ENCODE results near the gene GPR137.
"Not testable (repeated sequence)": the region's sequence is repeated elsewhere in the genome, so short reads cannot be mapped to it uniquely, and the experiment has no call there.

The GPR137 gene

GRCh38 chr11:64244966-64245365 lies 40.7 kb upstream of the GPR137 start:
- H3K4me1 ChIP-seq (ENCODE audit: control insufficient read depth, insufficient read depth, low read length) = peaks cover 37% of the 10 kb centered on the region
- H3K9me3 ChIP-seq (ENCODE audit: control insufficient read depth, low read length) = no peaks in the 10 kb centered on the region
- no peak overlapping the region for H3K4me3 ChIP-seq (ENCODE audit: low read length)
- peak overlapping the region; percentile 73 for H3K9ac ChIP-seq (ENCODE audit: low read length)
- H3K27me3 ChIP-seq (ENCODE audit: control insufficient read depth, insufficient read depth, low read length) = no peaks in the 10 kb centered on the region
- H3K36me3 ChIP-seq (ENCODE audit: control insufficient read depth, insufficient read depth, low read length) = no peaks in the 10 kb centered on the region

GRCh38 chr11:64245401-64245796 lies 40.2 kb upstream of the GPR137 start:
- no peaks in the 10 kb centered on the region for H3K9me3 ChIP-seq (ENCODE audit: control insufficient read depth, low read length)

GRCh38 chr11:64245797-64246620 lies 39.6 kb upstream of the GPR137 start:
- peaks cover 37% of the 10 kb centered on the region for H3K4me1 ChIP-seq (ENCODE audit: control insufficient read depth, insufficient read depth, low read length)
- H3K27me3 ChIP-seq (ENCODE audit: control insufficient read depth, insufficient read depth, low read length) = peaks cover 5% of the 10 kb centered on the region
- H3K9ac ChIP-seq (ENCODE audit: low read length) = peak overlapping the region; percentile 73
- no peaks in the 10 kb centered on the region for H3K9me3 ChIP-seq (ENCODE audit: control insufficient read depth, low read length)
- no peaks in the 10 kb centered on the region for H3K36me3 ChIP-seq (ENCODE audit: control insufficient read depth, insufficient read depth, low read length)
- peak overlapping the region; percentile 82 for H3K4me3 ChIP-seq (ENCODE audit: low read length)

More at GRCh38 chr11:64245401-64245796, 40.2 kb upstream of the GPR137 start:
- Histone ChIP-seq H3K9ac (ENCODE audit: low read length) (peak overlapping the region; percentile 73), H3K27me3 (ENCODE audit: control insufficient read depth, insufficient read depth, low read length) (peaks cover under 1% of the 10 kb centered on the region), H3K4me1 (ENCODE audit: control insufficient read depth, insufficient read depth, low read length) (peaks cover 34% of the 10 kb centered on the region), H3K36me3 (ENCODE audit: control insufficient read depth, insufficient read depth, low read length) (no peaks in the 10 kb centered on the region), H3K4me3 (ENCODE audit: low read length) (peak overlapping the region; percentile 82)

- not testable (repeated sequence) for H3K4me3 ChIP-seq (ENCODE audit: low read length); H3K9ac ChIP-seq (ENCODE audit: low read length); H3K36me3 ChIP-seq (ENCODE audit: control insufficient read depth, insufficient read depth, low read length); H3K9me3 ChIP-seq (ENCODE audit: control insufficient read depth, low read length); H3K27me3 ChIP-seq (ENCODE audit: control insufficient read depth, insufficient read depth, low read length)
- H3K4me1 ChIP-seq (ENCODE audit: control insufficient read depth, insufficient read depth, low read length) = peaks cover 38% of the 10 kb centered on the region
Observed at GRCh38 chr11:64246621-64246870, 39.1 kb upstream of the GPR137 start.

GRCh38 chr11:64246871-64247728 lies 38.5 kb upstream of the GPR137 start, which contains the start of gene PPP1R14B:
Gene PPP1R14B, minus strand, starts transcription at chr11:64246943. Its CDS starts 270 bp downstream, at chr11:64246673.
- Histone ChIP-seq H3K9me3 (ENCODE audit: control insufficient read depth, low read length) (no peaks in the 10 kb centered on the region), H3K27me3 (ENCODE audit: control insufficient read depth, insufficient read depth, low read length) (peaks cover 5% of the 10 kb centered on the region), H3K9ac (ENCODE audit: low read length) (peak within 1 kb of the TSS; percentile 73), H3K4me1 (ENCODE audit: control insufficient read depth, insufficient read depth, low read length) (peaks cover 39% of the 10 kb centered on the region), H3K4me3 (ENCODE audit: low read length) (peak within 1 kb of the TSS; percentile 91), H3K36me3 (ENCODE audit: control insufficient read depth, insufficient read depth, low read length) (no peaks in the 10 kb centered on the region)

- Histone ChIP-seq H3K9ac (ENCODE audit: low read length) (no peak overlapping the region), H3K9me3 (ENCODE audit: control insufficient read depth, low read length) (no peaks in the 10 kb centered on the region), H3K27me3 (ENCODE audit: control insufficient read depth, insufficient read depth, low read length) (peaks cover 5% of the 10 kb centered on the region), H3K4me3 (ENCODE audit: low read length) (peak overlapping the region; percentile 91), H3K36me3 (ENCODE audit: control insufficient read depth, insufficient read depth, low read length) (no peaks in the 10 kb centered on the region), H3K4me1 (ENCODE audit: control insufficient read depth, insufficient read depth, low read length) (peaks cover 39% of the 10 kb centered on the region)
Observed at GRCh38 chr11:64247729-64248531, 37.7 kb upstream of the GPR137 start.

- H3K36me3 ChIP-seq (ENCODE audit: control insufficient read depth, insufficient read depth, low read length) = no peaks in the 10 kb centered on the region
- no peak overlapping the region for H3K9ac ChIP-seq (ENCODE audit: low read length)
- H3K4me3 ChIP-seq (ENCODE audit: low read length) = no peak overlapping the region
- H3K4me1 ChIP-seq (ENCODE audit: control insufficient read depth, insufficient read depth, low read length) = peaks cover 44% of the 10 kb centered on the region
- H3K9me3 ChIP-seq (ENCODE audit: control insufficient read depth, low read length) = no peaks in the 10 kb centered on the region
- H3K27me3 ChIP-seq (ENCODE audit: control insufficient read depth, insufficient read depth, low read length) = peaks cover 5% of the 10 kb centered on the region
Observed at GRCh38 chr11:64248578-64248977, 37.1 kb upstream of the GPR137 start.

GRCh38 chr11:64249038-64249437 lies 36.6 kb upstream of the GPR137 start:
- no peak overlapping the region for H3K4me3 ChIP-seq (ENCODE audit: low read length)
- peaks cover 5% of the 10 kb centered on the region for H3K27me3 ChIP-seq (ENCODE audit: control insufficient read depth, insufficient read depth, low read length)
- no peaks in the 10 kb centered on the region for H3K9me3 ChIP-seq (ENCODE audit: control insufficient read depth, low read length)
- H3K9ac ChIP-seq (ENCODE audit: low read length) = no peak overlapping the region
- no peaks in the 10 kb centered on the region for H3K36me3 ChIP-seq (ENCODE audit: control insufficient read depth, insufficient read depth, low read length)
- H3K4me1 ChIP-seq (ENCODE audit: control insufficient read depth, insufficient read depth, low read length) = peaks cover 47% of the 10 kb centered on the region

GRCh38 chr11:64249563-64250414 lies 35.9 kb upstream of the GPR137 start:
- Histone ChIP-seq H3K4me1 (ENCODE audit: control insufficient read depth, insufficient read depth, low read length) (peaks cover 47% of the 10 kb centered on the region), H3K4me3 (ENCODE audit: low read length) (no peak overlapping the region), H3K36me3 (ENCODE audit: control insufficient read depth, insufficient read depth, low read length) (peaks cover 2% of the 10 kb centered on the region), H3K9me3 (ENCODE audit: control insufficient read depth, low read length) (no peaks in the 10 kb centered on the region), H3K9ac (ENCODE audit: low read length) (no peak overlapping the region), H3K27me3 (ENCODE audit: control insufficient read depth, insufficient read depth, low read length) (peaks cover 5% of the 10 kb centered on the region)

- peaks cover 40% of the 10 kb centered on the region for H3K4me1 ChIP-seq (ENCODE audit: control insufficient read depth, insufficient read depth, low read length)
- peak overlapping the region; percentile 25 for H3K4me3 ChIP-seq (ENCODE audit: low read length)
- H3K36me3 ChIP-seq (ENCODE audit: control insufficient read depth, insufficient read depth, low read length) = peaks cover 8% of the 10 kb centered on the region
- no peaks in the 10 kb centered on the region for H3K9me3 ChIP-seq (ENCODE audit: control insufficient read depth, low read length)
- H3K9ac ChIP-seq (ENCODE audit: low read length) = peak overlapping the region; percentile 55
- H3K27me3 ChIP-seq (ENCODE audit: control insufficient read depth, insufficient read depth, low read length) = peaks cover 5% of the 10 kb centered on the region
Observed at GRCh38 chr11:64250415-64251015, 35.1 kb upstream of the GPR137 start.
